Subcutaneous adipose tissue (tissue), 4 donors: ENCODE measurements around the gene FBXW9. TPM values are rescaled to one million over a fixed set of nuclear protein-coding genes. Genes with fewer than 3 reads are reported as not detected.

Experiments used
- total RNA-seq, 4 donors: library from RNA; depleted of rRNA; stranded (reverse); fragments of >200 nt; gene quantifications; one replicate each; pipeline ENCODE4 v1.1.0, GENCODE V29; 2016
- TF ChIP-seq, protein P1 (sequence below): fragments of 450-650 bp; IDR thresholded peaks from one replicate; pipeline ENCODE4 v1.5.1; 2016; ENCODE audit warnings: low read depth, mild to moderate bottlenecking, control low read depth, antibody characterized with exemption, moderate library complexity

The FBXW9 gene
- total RNA-seq, 4 donors from 2014 or later = 2.6 to 3.7 (median 2.7) TPM

DNA sequence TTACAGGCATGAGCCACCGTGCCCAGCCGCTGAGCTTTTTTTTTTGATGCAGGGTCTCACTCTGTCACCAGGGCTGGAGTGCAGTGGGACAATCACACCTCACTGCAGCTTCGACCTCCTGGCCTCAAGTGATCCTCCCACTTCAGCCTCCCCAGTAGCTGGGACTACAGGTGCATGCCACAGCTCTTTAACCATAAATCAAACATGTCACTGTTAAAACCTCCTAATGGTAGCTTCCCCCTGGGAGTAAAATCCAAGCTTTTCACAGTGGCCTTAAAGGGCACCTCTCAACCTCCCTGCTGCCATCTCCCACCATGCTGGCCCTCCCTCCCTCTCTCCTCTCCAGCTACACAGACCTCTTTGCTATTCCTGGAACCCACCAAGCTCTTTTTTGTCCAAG is 10.6 kb downstream of the FBXW9 start:
- TF ChIP-seq, protein P1, sequence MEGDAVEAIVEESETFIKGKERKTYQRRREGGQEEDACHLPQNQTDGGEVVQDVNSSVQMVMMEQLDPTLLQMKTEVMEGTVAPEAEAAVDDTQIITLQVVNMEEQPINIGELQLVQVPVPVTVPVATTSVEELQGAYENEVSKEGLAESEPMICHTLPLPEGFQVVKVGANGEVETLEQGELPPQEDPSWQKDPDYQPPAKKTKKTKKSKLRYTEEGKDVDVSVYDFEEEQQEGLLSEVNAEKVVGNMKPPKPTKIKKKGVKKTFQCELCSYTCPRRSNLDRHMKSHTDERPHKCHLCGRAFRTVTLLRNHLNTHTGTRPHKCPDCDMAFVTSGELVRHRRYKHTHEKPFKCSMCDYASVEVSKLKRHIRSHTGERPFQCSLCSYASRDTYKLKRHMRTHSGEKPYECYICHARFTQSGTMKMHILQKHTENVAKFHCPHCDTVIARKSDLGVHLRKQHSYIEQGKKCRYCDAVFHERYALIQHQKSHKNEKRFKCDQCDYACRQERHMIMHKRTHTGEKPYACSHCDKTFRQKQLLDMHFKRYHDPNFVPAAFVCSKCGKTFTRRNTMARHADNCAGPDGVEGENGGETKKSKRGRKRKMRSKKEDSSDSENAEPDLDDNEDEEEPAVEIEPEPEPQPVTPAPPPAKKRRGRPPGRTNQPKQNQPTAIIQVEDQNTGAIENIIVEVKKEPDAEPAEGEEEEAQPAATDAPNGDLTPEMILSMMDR = no peak

DNA sequence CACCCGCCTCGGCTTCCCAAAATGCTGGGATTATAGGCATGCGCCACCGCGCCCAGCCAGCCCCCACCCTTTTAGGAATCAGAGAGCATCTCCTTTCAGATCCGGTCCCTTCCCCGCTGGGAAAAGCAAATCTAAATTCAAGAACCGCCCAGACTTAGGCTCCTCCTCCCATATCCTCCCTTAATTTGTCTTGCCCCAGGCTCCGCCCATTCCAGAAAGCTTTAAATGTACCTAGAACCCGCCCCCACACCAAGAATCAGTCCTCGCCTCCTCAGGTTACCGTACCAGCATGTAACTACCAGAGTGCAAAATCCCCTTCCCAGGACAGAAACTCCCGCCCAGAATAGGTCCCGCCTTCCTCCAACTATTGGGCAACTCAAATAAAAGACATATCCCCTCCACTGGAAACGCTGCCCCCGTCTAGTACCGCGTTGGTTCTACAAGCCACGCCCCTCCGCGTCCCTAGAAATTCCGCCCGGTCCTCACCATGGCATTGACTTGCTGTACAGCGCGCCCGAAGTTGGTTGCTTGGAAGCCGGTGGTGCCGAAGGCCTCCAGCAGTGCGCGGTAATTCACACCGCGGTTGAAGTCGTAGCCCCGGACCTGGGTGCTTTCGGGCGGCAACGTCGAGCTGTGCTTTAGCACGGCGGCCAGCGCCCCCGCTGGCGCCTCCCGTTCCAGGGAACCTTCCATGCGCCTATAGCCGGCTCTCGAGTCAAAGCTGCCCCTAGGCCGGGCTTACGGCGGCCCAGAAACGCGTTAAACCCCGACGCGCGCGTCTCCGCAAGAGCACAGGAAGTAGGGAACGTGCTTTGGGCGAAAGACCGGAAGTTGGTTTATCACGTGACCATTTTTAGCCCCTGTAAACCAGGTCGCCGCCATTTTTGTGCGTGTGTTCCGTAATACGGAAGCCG is 15.1 kb downstream of the FBXW9 start, which contains the start of gene DHPS:
TSS of gene DHPS (minus strand) at position 807 of the 914 bp plus-strand sequence. CDS start at position 693, 114 bp downstream.
- TF ChIP-seq, protein P1 = no peak

DNA sequence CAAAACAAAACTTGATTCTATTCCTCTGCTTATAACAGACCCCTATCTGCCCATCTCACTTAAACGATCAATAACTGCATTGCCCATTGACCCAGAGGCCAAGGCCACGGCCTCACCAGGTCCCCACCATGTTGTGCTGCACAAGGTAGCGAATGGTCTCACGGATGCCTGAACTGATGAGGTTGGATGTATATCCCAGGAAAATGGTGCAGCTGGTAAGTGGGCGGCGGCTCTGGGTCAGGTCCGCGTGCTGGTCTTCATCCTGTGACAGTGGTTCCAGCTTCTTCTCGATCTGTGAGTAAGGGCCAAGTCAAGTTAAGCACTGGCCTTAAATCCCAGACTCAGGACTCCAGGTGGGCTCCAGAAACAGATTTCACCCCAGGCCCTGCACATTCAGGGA is 16.4 kb downstream of the FBXW9 start:
- TF ChIP-seq, protein P1 = no peak

DNA sequence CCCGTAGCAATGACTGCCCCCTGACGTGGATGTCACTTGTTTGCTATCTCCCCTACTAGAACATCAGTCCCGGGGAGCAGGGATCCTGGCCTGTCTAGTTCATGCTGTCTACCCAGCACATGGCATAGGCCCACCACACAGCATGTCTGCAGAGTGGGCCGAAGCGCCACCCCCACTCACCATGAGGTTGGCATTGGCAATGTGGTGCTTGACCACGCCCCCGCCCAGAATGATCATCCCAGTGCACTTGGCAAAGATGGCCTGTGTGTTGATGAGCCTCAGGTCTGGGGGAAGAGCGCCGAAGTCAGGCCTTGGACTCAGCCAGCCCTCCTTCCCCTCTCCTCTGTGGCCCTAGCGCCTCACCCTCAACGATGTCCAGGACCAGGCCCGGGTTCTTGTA is 19.5 kb downstream of the FBXW9 start:
- TF ChIP-seq, protein P1 = no peak

DNA sequence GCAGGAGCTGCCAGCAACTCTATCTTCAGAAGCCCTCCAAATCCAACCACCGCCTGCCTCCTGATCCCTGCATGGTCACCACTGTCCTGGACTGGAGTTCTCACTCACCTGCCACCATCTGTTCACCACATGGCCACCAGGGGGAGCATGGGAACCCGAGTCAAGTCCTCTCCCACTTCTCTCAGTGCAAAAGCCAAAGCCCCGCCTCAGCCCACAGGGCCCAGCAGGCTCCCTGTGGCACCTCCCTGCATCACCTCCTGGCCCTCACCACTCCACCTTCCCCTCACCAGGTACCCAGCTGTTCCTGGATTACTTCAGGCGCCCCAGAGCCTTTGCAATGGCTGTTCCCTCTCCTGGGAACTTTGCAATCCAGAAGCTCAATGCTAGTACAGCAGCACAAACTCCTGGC is 20.0 kb downstream of the FBXW9 start:
- TF ChIP-seq, protein P1 = no peak

DNA sequence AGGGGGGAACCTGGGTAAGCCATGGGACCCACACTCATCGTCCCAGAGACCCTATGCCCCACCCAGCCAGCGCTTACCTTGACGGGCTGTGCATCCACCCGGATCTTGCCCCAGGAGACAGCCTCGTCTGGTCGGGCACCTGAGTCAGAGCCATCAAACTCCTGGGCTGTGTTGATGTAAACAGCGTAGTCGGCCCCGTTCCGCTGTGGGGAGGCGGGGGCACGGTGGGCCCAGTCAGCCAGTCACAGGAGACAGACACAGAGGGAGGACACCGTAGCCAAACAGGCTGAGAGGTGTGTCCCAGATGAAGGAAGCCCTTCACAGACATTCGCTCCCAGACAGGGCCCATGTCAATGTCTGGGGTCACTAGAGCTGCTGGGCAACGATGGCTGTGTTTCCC is 20.5 kb downstream of the FBXW9 start:
- TF ChIP-seq, protein P1 = no peak

DNA sequence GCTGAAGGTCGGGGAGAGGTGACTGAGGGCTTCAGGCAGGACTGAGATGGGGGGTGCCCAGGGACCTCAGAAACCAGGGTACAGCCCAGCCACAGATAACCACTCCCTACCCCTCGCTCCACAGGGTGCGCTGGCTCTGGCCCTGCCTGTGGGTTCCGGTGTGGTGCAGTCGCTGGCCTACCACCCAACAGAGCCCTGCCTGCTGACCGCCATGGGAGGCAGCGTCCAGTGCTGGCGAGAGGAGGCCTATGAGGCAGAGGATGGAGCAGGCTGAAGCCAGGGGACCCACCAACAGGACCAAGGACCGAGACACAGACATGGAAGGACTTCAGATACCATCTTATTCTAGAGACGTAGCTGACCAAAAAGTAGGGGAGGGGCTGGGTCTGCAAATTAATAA is 21.0 kb downstream of the FBXW9 start:
- TF ChIP-seq, protein P1 = no peak
